22Rv1 (cell line): ENCODE results near the gene CMTM8.
A peak's percentile ranks its signal among the peaks of the same experiment; 100 is the strongest.

Experiments
- ZFX ChIP-seq: fragments of 450-650 bp; IDR thresholded peaks from 2 replicates; pipeline ENCODE4 v1.6.1; 2017; ENCODE audit warnings: antibody characterized with exemption, borderline replicate concordance
- TF ChIP-seq, protein P1 (sequence below): fragments of 450-650 bp; IDR thresholded peaks from 2 replicates; pipeline ENCODE4 v1.5.1; 2017; ENCODE audit warnings: mild to moderate bottlenecking

DNA sequence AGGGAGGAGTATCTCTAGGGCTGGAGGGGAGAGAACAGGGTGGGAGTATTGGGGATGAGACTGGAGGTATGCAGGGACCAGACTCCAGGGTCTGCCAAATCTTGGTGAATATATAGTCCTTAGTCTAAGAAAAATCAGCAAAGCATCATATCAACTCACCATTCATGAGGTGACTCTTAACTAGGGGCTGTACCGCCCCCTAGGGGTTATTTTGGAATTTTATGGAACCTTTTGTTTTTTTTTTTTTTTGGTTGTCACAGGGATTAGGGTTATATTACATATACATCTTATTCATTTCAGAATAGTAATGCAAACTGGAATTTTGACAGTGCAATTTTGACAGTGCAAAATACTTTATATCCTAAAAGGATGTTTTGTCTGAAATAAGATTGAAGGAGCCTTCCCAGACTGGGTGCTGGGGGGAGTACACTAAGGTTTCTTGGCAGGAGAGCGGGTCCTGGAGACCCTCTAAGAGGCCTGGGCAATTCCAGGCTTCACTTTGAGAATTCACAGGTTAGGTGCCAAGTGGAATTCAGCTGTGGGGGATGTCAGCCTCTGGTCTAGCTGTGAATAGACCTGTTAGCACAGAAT, 160.6 kb downstream of the CMTM8 start:
- TF ChIP-seq, protein P1, sequence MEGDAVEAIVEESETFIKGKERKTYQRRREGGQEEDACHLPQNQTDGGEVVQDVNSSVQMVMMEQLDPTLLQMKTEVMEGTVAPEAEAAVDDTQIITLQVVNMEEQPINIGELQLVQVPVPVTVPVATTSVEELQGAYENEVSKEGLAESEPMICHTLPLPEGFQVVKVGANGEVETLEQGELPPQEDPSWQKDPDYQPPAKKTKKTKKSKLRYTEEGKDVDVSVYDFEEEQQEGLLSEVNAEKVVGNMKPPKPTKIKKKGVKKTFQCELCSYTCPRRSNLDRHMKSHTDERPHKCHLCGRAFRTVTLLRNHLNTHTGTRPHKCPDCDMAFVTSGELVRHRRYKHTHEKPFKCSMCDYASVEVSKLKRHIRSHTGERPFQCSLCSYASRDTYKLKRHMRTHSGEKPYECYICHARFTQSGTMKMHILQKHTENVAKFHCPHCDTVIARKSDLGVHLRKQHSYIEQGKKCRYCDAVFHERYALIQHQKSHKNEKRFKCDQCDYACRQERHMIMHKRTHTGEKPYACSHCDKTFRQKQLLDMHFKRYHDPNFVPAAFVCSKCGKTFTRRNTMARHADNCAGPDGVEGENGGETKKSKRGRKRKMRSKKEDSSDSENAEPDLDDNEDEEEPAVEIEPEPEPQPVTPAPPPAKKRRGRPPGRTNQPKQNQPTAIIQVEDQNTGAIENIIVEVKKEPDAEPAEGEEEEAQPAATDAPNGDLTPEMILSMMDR, result peak; percentile 86
- TF ChIP-seq ZFX, result no peak
